ENCODE measurements around the gene GRIA2. TPM values are rescaled to one million over a fixed set of nuclear protein-coding genes. Genes with fewer than 3 reads are reported as not detected.

The GRIA2 gene
- total RNA-seq, 4 donors from 2014 or later, result 1.1 TPM; not detected in 3

- Histone ChIP-seq H3K27ac (no peak overlapping the region), H3K4me1 (no peaks in the 10 kb centered on the region), H3K9me3 (no peaks in the 10 kb centered on the region), H3K4me3 (replicated peaks in 1 of 3) (no peak overlapping the region), H3K36me3 (no peaks in the 10 kb centered on the region), H3K27me3 (no peaks in the 10 kb centered on the region)
- intact Hi-C loops (cut with DNase I), result no loop called here
- DNase-seq, result no peak
- TF ChIP-seq POLR2A (IDR thresholded peaks at IDR 0.05), result no peak
- TF ChIP-seq, protein P1, sequence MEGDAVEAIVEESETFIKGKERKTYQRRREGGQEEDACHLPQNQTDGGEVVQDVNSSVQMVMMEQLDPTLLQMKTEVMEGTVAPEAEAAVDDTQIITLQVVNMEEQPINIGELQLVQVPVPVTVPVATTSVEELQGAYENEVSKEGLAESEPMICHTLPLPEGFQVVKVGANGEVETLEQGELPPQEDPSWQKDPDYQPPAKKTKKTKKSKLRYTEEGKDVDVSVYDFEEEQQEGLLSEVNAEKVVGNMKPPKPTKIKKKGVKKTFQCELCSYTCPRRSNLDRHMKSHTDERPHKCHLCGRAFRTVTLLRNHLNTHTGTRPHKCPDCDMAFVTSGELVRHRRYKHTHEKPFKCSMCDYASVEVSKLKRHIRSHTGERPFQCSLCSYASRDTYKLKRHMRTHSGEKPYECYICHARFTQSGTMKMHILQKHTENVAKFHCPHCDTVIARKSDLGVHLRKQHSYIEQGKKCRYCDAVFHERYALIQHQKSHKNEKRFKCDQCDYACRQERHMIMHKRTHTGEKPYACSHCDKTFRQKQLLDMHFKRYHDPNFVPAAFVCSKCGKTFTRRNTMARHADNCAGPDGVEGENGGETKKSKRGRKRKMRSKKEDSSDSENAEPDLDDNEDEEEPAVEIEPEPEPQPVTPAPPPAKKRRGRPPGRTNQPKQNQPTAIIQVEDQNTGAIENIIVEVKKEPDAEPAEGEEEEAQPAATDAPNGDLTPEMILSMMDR (IDR thresholded peaks at IDR 0.05), result no peak
- WGBS, 2 donors, result 77 to 80% methylated on average over 5 of the region's 5 CpGs
These were observed 92.2 kb downstream of the GRIA2 start for GRCh38 chr4:157312702-157313101.

DNA sequence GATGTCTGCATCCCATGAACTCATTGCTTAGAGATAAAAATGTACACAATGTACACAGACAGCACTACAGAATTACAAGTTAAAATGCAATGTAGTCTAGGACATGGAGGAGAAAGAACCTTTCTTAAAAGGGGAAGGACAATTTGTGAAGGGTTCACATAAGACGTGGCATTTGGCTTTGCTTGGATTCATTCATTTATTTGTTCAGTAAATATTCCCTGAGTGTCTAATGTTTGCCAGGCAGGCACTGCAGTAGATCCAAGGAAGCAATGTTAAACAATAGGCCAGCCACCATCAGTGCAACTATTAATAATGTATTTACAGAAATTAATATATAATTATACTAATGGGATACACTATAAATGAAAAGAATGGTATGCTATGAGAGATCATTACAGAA, 94.4 kb downstream of the GRIA2 start:
- Histone ChIP-seq H3K36me3 (no peaks in the 10 kb centered on the region), H3K27me3 (no peaks in the 10 kb centered on the region), H3K4me1 (no peaks in the 10 kb centered on the region), H3K9me3 (no peaks in the 10 kb centered on the region), H3K27ac (no peak overlapping the region), H3K4me3 (replicated peaks in 1 of 3) (no peak overlapping the region)
- DNase-seq, result no peak
- 75 to 85% methylated on average over 1 of the region's 1 CpG for WGBS, 2 donors
- TF ChIP-seq, protein P1 (IDR thresholded peaks at IDR 0.05), result no peak
- TF ChIP-seq POLR2A (IDR thresholded peaks at IDR 0.05), result no peak
- intact Hi-C loops (cut with DNase I), result no loop called here

DNA sequence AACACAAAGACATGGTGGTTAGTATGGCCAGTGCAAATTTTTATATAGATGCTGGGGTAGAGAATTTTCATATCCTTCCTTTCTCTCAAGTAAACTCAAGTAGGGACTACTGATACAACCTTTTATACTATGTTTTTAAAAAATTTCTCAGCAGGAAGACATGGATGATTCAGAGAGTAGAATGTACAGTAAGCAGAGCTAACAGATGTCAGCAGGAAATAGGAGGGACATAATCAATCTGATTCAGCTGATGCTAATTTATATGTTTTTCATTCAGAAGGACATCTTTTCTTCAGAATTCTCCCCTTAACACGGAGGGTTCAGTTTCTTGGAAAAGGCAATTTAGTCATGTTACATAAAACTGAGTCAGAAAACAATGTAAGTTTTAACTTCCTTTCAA, 95.4 kb downstream of the GRIA2 start:
- Histone ChIP-seq H3K36me3 (no peaks in the 10 kb centered on the region), H3K27me3 (no peaks in the 10 kb centered on the region), H3K4me1 (no peaks in the 10 kb centered on the region), H3K27ac (no peak overlapping the region), H3K9me3 (no peaks in the 10 kb centered on the region), H3K4me3 (replicated peaks in 1 of 3) (no peak overlapping the region)
- intact Hi-C loops (cut with DNase I), result no loop called here
- WGBS, 2 donors, result 52 to 55% methylated on average over 1 of the region's 1 CpG
- no peak for TF ChIP-seq POLR2A (IDR thresholded peaks at IDR 0.05)
- TF ChIP-seq, protein P1 (IDR thresholded peaks at IDR 0.05), result no peak
- DNase-seq, result no peak

GRCh38 chr4:157320092-157320491, 99.6 kb downstream of the GRIA2 start:
- 90 to 94% methylated on average over 2 of the region's 2 CpGs for WGBS, 2 donors
- DNase-seq, result no peak
- Histone ChIP-seq H3K4me1 (no peaks in the 10 kb centered on the region), H3K4me3 (replicated peaks in 1 of 3) (no peak overlapping the region), H3K27ac (no peak overlapping the region), H3K27me3 (no peaks in the 10 kb centered on the region), H3K36me3 (no peaks in the 10 kb centered on the region), H3K9me3 (no peaks in the 10 kb centered on the region)
- intact Hi-C loops (cut with DNase I), result no loop called here
- no peak for TF ChIP-seq POLR2A (IDR thresholded peaks at IDR 0.05)
- TF ChIP-seq, protein P1 (IDR thresholded peaks at IDR 0.05), result no peak

GRCh38 chr4:157327666-157328065, 107.1 kb downstream of the GRIA2 start:
- no peak overlapping the region for H3K4me3 ChIP-seq (replicated peaks in 1 of 3)
- intact Hi-C loops (cut with DNase I), result no loop called here
- DNase-seq, result no peak
- H3K27me3 ChIP-seq, result no peaks in the 10 kb centered on the region
- H3K36me3 ChIP-seq, result no peaks in the 10 kb centered on the region
- WGBS, 2 donors, result 75 to 81% methylated on average over 2 of the region's 2 CpGs
- H3K27ac ChIP-seq, result no peak overlapping the region
- TF ChIP-seq, protein P1 (IDR thresholded peaks at IDR 0.05), result no peak
- no peak for TF ChIP-seq POLR2A (IDR thresholded peaks at IDR 0.05)
- H3K9me3 ChIP-seq, result no peaks in the 10 kb centered on the region
- no peaks in the 10 kb centered on the region for H3K4me1 ChIP-seq

Measured in thyroid gland (tissue), 4 donors.